Measurements from ENCODE around the gene NFATC2. TPM values are rescaled to one million over a fixed set of nuclear protein-coding genes. Genes with fewer than 3 reads are reported as not detected.

The NFATC2 gene
- total RNA-seq, 1 donor from 2014 or later = 4.8 TPM

GRCh38 chr20:51450221-51450712 is 92.3 kb downstream of the NFATC2 start:
- DNase-seq = no peak

DNA sequence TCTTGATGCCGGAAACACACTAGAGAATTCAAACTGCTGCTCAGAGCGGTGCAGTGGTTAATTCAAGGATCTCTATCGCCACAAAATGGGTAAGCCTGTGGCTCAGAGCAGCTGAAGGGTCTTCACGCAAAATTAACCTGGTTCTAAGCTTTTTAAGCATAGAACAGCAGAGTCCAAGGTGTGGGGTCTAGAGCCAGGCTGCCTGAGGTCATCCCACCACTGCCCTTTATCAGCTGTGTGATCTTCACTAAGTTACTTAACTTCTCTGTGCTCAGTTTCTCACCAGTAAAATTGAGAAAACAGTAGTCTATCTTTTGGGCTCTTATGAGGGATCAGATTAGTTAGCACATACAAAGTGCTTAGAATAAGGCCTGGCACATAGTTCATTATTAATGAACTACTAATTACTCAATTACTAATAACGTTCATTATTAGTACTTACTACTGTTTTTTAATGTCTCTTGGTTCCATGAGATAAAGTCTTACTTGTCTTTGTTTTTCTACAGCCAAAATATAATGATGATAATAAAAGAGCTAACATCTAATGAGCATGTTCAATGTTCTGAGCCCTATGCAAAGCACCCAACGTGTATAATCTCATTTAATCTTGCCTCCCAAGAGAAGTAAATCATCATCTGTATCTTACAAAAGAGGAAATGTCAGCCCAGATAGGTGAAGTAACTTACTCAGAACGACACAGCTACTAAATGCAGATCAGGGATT is 92.9 kb downstream of the NFATC2 start:
- DNase-seq = no peak

- DNase-seq = no peak
These were observed 94.8 kb downstream of the NFATC2 start for GRCh38 chr20:51447765-51448148.

DNA sequence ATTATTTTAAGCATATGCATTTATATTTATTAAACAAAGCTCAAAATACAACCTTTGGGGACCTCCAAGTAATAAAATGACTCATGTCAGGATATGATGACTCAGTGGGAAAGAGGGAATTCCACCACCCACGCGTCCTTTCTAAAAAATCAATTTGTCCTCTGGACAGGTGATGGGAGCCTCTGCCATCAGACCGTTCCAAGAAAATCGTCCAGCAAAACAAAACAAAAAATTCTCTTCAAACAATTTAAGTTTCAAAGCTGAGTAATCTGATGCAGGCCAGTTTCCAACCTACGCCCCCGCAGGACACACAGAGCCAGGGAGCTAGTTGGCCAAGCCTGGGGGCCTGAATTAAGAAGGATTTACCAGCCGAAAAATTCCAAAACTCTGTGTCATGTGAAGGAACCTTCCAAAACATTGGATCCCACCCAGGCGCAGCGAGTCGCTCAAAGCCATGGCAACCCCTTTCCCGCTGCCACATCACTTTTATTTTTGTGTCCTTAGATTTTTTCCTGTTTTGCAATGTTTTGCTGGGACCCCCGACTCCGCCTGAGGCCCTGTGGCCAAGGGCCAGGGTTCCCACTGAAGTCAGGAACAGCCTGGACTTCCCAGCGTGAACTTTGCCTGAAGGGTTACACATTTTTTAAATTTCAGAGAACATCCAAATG is 95.3 kb downstream of the NFATC2 start:
- DNase-seq = peak; percentile 94

DNA sequence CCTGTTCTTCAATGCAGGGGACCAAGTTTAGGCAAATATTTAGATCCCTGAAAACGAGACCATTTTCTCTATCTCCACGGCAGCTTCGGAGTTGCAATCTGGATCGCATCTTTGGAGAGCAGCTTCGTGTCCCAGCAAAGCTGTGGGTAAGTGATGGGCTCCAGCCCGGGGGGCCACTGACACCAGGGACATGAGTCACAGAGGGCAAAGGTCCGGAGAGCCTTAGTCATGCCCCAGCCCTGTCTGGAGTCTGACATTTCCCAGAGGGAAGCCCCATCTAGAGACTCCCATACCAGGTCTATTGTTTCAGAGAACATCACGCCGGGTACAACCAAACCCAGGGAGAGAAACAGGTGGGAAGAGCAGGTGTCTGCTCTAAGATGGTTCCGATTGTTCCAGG is 95.9 kb downstream of the NFATC2 start:
- DNase-seq = peak; percentile 90

- no peak for DNase-seq
These were observed 96.3 kb downstream of the NFATC2 start for GRCh38 chr20:51446230-51446629.

DNA sequence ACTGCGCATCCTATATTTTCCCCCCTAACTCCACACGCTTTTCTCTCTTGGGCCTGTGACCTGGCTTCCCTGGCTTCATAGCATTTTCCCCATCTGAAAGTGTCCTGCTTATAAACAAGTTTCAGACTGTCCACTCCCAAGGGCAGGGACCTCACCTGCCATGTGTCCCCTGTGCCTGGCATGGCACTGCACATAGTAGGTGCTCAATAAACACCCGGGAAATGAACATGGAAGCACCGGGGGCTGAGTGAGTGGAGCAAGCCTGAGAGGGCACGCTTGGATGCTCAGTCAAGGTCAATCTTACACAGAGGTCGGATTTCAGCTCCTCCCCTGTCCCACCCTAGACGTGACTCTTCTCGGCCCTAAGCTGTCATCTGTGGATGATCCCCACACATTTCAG is 96.9 kb downstream of the NFATC2 start:
- no peak for DNase-seq

DNA sequence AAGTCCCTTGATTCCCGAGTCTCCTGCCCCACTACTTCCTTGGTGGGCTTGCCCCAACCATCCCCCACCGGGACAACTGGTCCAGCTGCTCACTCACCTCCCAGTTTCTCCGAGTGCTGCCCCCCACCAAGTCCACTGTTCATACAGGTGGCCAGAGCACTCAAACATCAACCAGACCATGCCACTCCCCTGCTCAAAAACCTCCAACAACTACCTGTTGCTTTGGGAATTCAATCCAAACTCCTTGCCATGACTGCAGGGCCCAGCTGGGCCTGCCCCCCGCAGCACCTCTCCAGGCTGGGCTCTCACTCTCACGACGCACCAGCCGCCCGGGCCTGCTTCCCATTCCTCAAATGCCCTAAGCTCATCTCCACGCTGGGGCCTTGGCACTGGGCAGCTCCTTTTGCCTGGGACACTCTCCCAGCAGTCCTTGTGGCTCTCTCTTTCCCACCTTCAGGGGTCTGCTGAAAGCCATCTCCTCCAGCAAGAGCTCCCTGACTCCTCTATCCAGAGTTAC is 97.5 kb downstream of the NFATC2 start:
- no peak for DNase-seq

DNA sequence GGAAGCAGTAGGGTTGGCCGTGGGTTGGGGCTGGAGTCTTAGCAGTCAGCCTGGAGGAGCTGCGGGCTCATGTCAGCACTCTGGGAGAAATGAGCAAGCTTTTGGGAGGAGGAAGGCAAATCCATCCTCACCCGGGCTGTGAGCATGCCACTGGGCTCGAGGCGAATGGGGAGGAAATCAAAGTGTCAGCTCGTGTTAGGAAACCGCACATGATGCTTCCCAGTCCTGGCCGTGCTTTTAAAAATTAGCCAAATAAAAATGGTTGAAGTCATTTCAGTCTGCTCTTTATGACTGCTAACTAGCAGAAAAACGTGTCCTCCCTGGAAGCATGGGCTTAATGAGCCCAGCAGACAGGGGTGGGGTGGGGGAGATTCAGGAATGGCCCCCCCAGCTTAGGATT is 98.1 kb downstream of the NFATC2 start:
- DNase-seq = no peak

GRCh38 chr20:51442602-51443001 is 99.9 kb downstream of the NFATC2 start:
- DNase-seq = no peak

DNA sequence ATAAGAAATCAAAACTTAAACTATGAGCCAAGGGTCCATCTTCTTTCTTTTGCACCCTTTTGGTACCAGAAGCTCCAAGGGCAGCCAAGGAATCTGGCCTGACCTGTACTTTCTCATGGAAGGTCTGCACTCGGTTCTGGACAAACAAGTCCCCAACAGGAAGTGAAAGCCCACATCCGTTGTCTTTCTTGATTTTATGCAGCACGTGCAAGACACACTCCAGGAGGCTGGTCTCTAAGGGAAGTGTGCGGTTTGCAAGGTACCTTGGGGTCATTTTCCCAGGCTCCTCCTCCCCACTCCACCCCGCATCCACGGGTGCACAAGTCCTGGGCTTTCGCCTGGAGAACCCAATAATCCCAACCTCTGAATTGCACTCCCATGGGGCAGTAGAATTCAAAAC is 101.9 kb downstream of the NFATC2 start:
- no peak for DNase-seq

GRCh38 chr20:51439160-51439689 is 103.3 kb downstream of the NFATC2 start:
- DNase-seq = no peak

GRCh38 chr20:51438136-51438535 is 104.4 kb downstream of the NFATC2 start:
- no peak for DNase-seq

GRCh38 chr20:51437182-51437924 is 105.2 kb downstream of the NFATC2 start:
- no peak for DNase-seq

GRCh38 chr20:51434580-51435247 is 107.8 kb downstream of the NFATC2 start:
- DNase-seq = no peak

GRCh38 chr20:51434026-51434425 is 108.5 kb downstream of the NFATC2 start:
- no peak for DNase-seq

DNA sequence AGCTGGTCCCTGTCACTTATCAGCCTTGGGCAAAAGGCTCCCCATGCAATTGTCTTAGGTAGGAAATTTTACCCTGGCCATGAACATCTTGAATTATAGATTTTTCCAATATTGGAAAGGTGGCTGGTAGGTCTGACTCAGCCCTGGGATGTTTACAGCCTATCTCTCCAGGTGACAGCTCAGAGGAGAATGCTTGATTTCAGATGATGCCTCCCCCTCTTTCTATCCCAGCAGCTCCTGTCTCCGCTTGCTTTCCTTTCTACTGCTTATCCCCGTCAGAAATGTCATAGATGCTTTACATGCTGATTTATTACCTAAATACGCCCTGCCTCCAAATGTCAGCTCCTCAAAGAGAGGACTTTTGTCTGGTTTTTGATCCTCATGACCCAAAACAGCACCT is 109.6 kb downstream of the NFATC2 start:
- no peak for DNase-seq

- DNase-seq = no peak
These were observed 110.2 kb downstream of the NFATC2 start for GRCh38 chr20:51432251-51432784.

GRCh38 chr20:51431321-51431720 is 111.2 kb downstream of the NFATC2 start:
- DNase-seq = no peak

DNA sequence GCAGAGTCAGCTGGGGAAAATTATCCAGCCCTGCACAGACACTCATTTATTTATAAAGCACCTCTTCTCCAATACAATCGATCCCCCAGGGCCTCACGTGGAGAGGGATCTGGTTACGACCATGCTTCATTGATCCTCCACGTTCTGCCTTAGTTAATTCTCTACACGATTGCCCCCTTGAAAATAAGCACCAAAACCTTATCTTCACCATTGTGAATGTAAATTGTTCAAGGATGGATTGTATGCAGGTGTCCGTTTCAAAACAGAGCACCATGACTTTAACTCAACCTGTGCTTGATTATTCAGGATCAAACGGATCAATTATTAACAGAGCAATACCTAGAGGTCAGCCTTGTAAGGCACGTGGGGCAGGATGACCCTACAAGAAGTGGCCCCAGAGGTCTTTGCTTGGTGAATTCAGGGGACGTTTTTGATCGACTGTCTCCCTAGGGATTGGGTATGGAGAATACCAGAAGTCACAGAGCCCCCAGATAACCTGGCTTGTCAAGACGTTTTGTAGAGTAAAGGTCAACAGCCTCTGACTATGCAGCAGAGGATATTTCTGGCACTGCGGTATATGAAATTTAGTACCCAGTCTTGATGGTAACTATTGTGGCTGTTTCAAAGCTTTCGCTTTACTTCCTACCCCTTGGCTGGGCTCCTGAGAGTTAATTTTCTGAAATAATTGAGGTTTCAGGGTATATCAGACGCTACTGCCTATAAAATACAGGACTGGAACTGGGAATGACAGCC is 112.1 kb downstream of the NFATC2 start:
- DNase-seq = no peak

DNA sequence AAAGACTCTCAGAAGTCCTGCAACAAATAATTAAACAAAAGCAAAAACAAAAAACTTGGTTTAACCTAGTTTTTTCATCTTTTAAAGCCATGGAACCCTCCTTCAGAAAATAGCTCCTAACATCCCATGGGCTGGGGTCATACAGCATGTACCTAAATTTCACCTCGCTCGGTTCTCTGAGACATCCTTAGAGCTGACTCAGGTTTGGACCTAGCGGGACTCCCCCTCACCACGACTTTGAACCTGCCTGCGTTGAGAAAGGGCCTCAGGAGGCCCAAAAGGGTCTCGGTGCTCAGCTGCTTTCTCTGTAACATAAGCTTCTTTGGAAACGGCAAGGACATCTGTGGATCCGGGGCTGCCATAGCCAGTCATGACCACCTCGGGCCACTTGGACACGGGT is 112.8 kb downstream of the NFATC2 start:
- no peak for DNase-seq

- DNase-seq = no peak
These were observed 113.4 kb downstream of the NFATC2 start for GRCh38 chr20:51429144-51429482.

Measured in dermis blood vessel endothelial cell (primary cell).